HEK293 (cell line): Measurements from ENCODE around the gene ITGB5.

Experiments
- CTCF ChIA-PET: fragments of 350-600 bp; formaldehyde crosslinking; extraction: SDS; loops from one replicate; lab custom pipeline; 2021; ENCODE audit warnings: antibody characterized with exemption; lab: Yijun Ruan, JAX
- POLR2A ChIA-PET: fragments of 300-600 bp; formaldehyde crosslinking; extraction: SDS; loops from one replicate; lab custom pipeline; 2020; ENCODE audit warnings: antibody characterized with exemption, inconsistent platforms; lab: Yijun Ruan, JAX
- H3K27ac ChIP-seq: fragments of 200-500 bp; sonication (Bioruptor generic); 2 replicates; pipeline ENCODE4 v1.5.1; 2014; ENCODE audit warnings: low read depth, low read length, control low read depth, inconsistent platforms; ENCODE audit errors: extremely low read depth
- H3K36me3 ChIP-seq, 2 experiments: fragments of 200-500 bp in 1 of 2; sonication (Bioruptor generic) in 1 of 2; 1 replicate in 1 of 2; 2 replicates in 1 of 2; pipeline ENCODE4 v1.5.1; 2014 to 2017; ENCODE audit warnings: inconsistent platforms in 2 of 2, low read length in 2 of 2; ENCODE audit not compliant: control insufficient read depth in 2 of 2, insufficient read depth in 1 of 2
- H3K4me1 ChIP-seq: fragments of 200-500 bp; sonication (Bioruptor generic); 2 replicates; pipeline ENCODE4 v1.5.1; 2014; ENCODE audit warnings: mild to moderate bottlenecking, low read length, inconsistent platforms; ENCODE audit not compliant: control insufficient read depth, insufficient read depth
- H3K4me3 ChIP-seq: 2 replicates; pipeline ENCODE4 v1.5.1; 2011; ENCODE audit warnings: low read depth, mild to moderate bottlenecking, control low read depth, low read length, moderate library complexity
- H3K9me3 ChIP-seq: fragments of 200-500 bp; sonication (Bioruptor generic); 2 replicates; pipeline ENCODE4 v1.5.1; 2014; ENCODE audit warnings: low read depth, low read length, inconsistent platforms; ENCODE audit not compliant: control insufficient read depth, insufficient read depth
- FEZF1 ChIP-seq: fragments of 450-650 bp; formaldehyde crosslinking; IDR thresholded peaks from 2 replicates; pipeline ENCODE4 v1.5.1; 2016; ENCODE audit warnings: missing biosample characterization, missing genetic modification characterization
- HOXA7 ChIP-seq: sonication (generic); formaldehyde crosslinking; IDR thresholded peaks from 2 replicates; pipeline ENCODE4 v1.8.1; 2022; ENCODE audit warnings: missing genetic modification reagents, borderline replicate concordance
- OVOL3 ChIP-seq: fragments of 450-650 bp; formaldehyde crosslinking; IDR thresholded peaks from 2 replicates; pipeline ENCODE4 v1.5.1; 2016; ENCODE audit warnings: missing biosample characterization, missing genetic modification characterization
- RBAK ChIP-seq: fragments of 450-650 bp; formaldehyde crosslinking; IDR thresholded peaks from 2 replicates; pipeline ENCODE4 v1.5.1; 2016; ENCODE audit warnings: missing biosample characterization, missing genetic modification characterization
- SCRT2 ChIP-seq: fragments of 450-650 bp; formaldehyde crosslinking; IDR thresholded peaks from 2 replicates; pipeline ENCODE4 v1.5.1; 2016; ENCODE audit warnings: missing biosample characterization, missing genetic modification characterization
- SP3 ChIP-seq: fragments of 450-650 bp; formaldehyde crosslinking; IDR thresholded peaks from 2 replicates; pipeline ENCODE4 v1.5.1; 2016; ENCODE audit warnings: missing biosample characterization, missing genetic modification characterization
- SP7 ChIP-seq: fragments of 450-650 bp; formaldehyde crosslinking; IDR thresholded peaks from 2 replicates; pipeline ENCODE4 v1.5.1; 2016; ENCODE audit warnings: missing biosample characterization, missing genetic modification characterization
- WT1 ChIP-seq: fragments of 450-650 bp; formaldehyde crosslinking; IDR thresholded peaks from 2 replicates; pipeline ENCODE4 v1.5.1; 2016; ENCODE audit warnings: missing biosample characterization, missing genetic modification characterization
- ZBTB8A ChIP-seq: fragments of 450-650 bp; formaldehyde crosslinking; IDR thresholded peaks from 2 replicates; pipeline ENCODE4 v1.5.1; 2016; ENCODE audit warnings: missing biosample characterization, missing genetic modification characterization
- ZNF175 ChIP-seq: fragments of 450-650 bp; formaldehyde crosslinking; IDR thresholded peaks from 2 replicates; pipeline ENCODE4 v1.5.1; 2016; ENCODE audit warnings: missing biosample characterization, missing genetic modification characterization
- ZNF223 ChIP-seq: fragments of 450-650 bp; formaldehyde crosslinking; IDR thresholded peaks from 2 replicates; pipeline ENCODE4 v1.5.1; 2016; ENCODE audit warnings: missing biosample characterization, missing genetic modification characterization
- ZNF274 ChIP-seq, 2 experiments: fragments of 200-500 bp in 1 of 2; fragments of 450-650 bp in 1 of 2; sonication (Bioruptor generic) in 1 of 2; formaldehyde crosslinking in 1 of 2; IDR thresholded peaks; 2 replicates each; pipeline versions ENCODE4 v1.5.1 to v1.6.1; 2014 to 2016; ENCODE audit warnings: borderline replicate concordance in 1 of 2, inconsistent platforms in 1 of 2, low read length in 1 of 2, missing biosample characterization in 1 of 2, missing genetic modification characterization in 1 of 2
- ZNF37A ChIP-seq: fragments of 450-650 bp; IDR thresholded peaks from 2 replicates; pipeline ENCODE4 v1.5.1; 2018; ENCODE audit warnings: missing biosample characterization, missing genetic modification characterization
- ZNF580 ChIP-seq: fragments of 450-650 bp; formaldehyde crosslinking; IDR thresholded peaks from 2 replicates; pipeline ENCODE4 v1.5.1; 2016; ENCODE audit warnings: missing biosample characterization, missing genetic modification characterization
- ZNF600 ChIP-seq: fragments of 450-650 bp; formaldehyde crosslinking; IDR thresholded peaks from 2 replicates; pipeline ENCODE4 v1.5.1; 2016; ENCODE audit warnings: missing biosample characterization, missing genetic modification characterization
- ZNF837 ChIP-seq: fragments of 450-650 bp; formaldehyde crosslinking; IDR thresholded peaks from 2 replicates; pipeline ENCODE4 v1.5.1; 2016; ENCODE audit warnings: missing biosample characterization, missing genetic modification characterization
- TF ChIP-seq, protein P1 (sequence below): fragments of 450-650 bp; formaldehyde crosslinking; IDR thresholded peaks from 2 replicates; pipeline ENCODE4 v1.5.1; 2016; ENCODE audit warnings: missing biosample characterization, missing genetic modification characterization
- TF ChIP-seq, protein P2 (sequence below): sonication (generic); formaldehyde crosslinking; IDR thresholded peaks from 2 replicates; pipeline ENCODE4 v1.8.1; 2022; ENCODE audit warnings: mild to moderate bottlenecking, moderate library complexity, missing genetic modification reagents

Gene ITGB5

GRCh38 chr3:124792341-124793040 is 94.7 kb downstream of the ITGB5 start:
- CTCF ChIA-PET, result interaction anchor here (0.9 to 1.6 kb wide), 5 partner anchors 31 to 109 kb away, joined by 3 to 4 read pairs (median 3); no protein-coding TSS in a partner anchor
- Histone ChIP-seq H3K27ac (no peak overlapping the region), H3K36me3 (peaks cover 0 to 27% of the 10 kb centered on the region in 2 experiments; a peak in 1 of 3 replicates), H3K9me3 (no peaks in the 10 kb centered on the region), H3K4me3 (no peak overlapping the region), H3K4me1 (no peaks in the 10 kb centered on the region)
- POLR2A ChIA-PET, result no interaction called here
- TF ChIP-seq ZNF223 (tag by site-specific recombination) (no peak), ZNF175 (tag by site-specific recombination) (no peak), FEZF1 (tag by site-specific recombination) (no peak), ZNF274 (IDR thresholded peaks at IDR 0.05; ENCODE audit: low read length) (no peak), ZNF274 (tag by site-specific recombination; IDR thresholded peaks at IDR 0.05; ENCODE audit: borderline replicate concordance) (no peak), WT1 (tag by site-specific recombination) (no peak), ZNF37A (tag by site-specific recombination) (no peak)
- TF ChIP-seq, protein P1, sequence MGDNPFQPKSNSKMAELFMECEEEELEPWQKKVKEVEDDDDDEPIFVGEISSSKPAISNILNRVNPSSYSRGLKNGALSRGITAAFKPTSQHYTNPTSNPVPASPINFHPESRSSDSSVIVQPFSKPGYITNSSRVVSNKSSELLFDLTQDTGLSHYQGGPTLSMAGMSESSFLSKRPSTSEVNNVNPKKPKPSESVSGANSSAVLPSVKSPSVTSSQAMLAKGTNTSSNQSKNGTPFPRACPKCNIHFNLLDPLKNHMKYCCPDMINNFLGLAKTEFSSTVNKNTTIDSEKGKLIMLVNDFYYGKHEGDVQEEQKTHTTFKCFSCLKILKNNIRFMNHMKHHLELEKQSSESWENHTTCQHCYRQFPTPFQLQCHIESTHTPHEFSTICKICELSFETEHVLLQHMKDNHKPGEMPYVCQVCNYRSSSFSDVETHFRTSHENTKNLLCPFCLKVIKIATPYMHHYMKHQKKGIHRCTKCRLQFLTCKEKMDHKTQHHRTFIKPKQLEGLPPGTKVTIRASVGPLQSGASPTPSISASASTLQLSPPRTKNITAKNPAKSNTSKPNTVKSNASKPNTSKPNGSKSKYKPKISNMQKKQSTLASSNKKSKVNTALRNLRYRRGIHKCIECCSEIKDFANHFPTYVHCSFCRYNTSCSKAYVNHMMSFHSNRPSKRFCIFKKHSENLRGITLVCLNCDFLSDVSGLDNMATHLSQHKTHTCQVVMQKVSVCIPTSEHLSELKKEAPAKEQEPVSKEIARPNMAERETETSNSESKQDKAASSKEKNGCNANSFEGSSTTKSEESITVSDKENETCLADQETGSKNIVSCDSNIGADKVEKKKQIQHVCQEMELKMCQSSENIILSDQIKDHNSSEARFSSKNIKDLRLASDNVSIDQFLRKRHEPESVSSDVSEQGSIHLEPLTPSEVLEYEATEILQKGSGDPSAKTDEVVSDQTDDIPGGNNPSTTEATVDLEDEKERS (tag by site-specific recombination), result no peak

GRCh38 chr3:124791639-124792151 is 95.5 kb downstream of the ITGB5 start:
- TF ChIP-seq HOXA7 (CRISPR knock-in tag), result no peak
- no peak for TF ChIP-seq ZBTB8A (tag by site-specific recombination)
- TF ChIP-seq SP3, result no peak
- TF ChIP-seq, protein P2, sequence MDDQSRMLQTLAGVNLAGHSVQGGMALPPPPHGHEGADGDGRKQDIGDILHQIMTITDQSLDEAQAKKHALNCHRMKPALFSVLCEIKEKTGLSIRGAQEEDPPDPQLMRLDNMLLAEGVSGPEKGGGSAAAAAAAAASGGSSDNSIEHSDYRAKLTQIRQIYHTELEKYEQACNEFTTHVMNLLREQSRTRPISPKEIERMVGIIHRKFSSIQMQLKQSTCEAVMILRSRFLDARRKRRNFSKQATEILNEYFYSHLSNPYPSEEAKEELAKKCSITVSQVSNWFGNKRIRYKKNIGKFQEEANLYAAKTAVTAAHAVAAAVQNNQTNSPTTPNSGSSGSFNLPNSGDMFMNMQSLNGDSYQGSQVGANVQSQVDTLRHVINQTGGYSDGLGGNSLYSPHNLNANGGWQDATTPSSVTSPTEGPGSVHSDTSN (CRISPR knock-in tag), result no peak
- TF ChIP-seq SP7 (tag by site-specific recombination), result no peak
- TF ChIP-seq ZNF837 (tag by site-specific recombination), result no peak
- TF ChIP-seq RBAK (tag by site-specific recombination), result no peak
- TF ChIP-seq ZNF223 (tag by site-specific recombination), result no peak
- TF ChIP-seq ZNF600 (tag by site-specific recombination), result no peak
- no peak for TF ChIP-seq SCRT2 (tag by site-specific recombination)
- TF ChIP-seq OVOL3 (tag by site-specific recombination), result no peak
- TF ChIP-seq ZNF580, result no peak
- TF ChIP-seq, all 188 proteins: peak for 0
- Histone ChIP-seq H3K36me3 (peaks cover 0 to 26% of the 10 kb centered on the region in 2 experiments; a peak in 1 of 3 replicates), H3K4me3 (no peak overlapping the region), H3K9me3 (no peaks in the 10 kb centered on the region), H3K27ac (no peak overlapping the region), H3K4me1 (no peaks in the 10 kb centered on the region)
- CTCF ChIA-PET, result interaction anchor here (0.9 to 1.3 kb wide), 4 partner anchors 30 to 109 kb away, joined by 3 to 4 read pairs (median 3); no protein-coding TSS in a partner anchor
- POLR2A ChIA-PET, result no interaction called here
